Right lobe of liver (tissue), 6 donors: ENCODE measurements around the gene DYRK2. TPM values are rescaled to one million over a fixed set of nuclear protein-coding genes. Genes with fewer than 3 reads are reported as not detected.
A peak's percentile ranks its signal among the peaks of the same experiment; 100 is the strongest.

Experiments
- ATAC-seq, 4 donors: fragments of 200-7000 bp; cut with Tn5 transposase; one replicate each; pipeline ENCODE4 v1.9.1; 2020; ENCODE audit warnings: mild to moderate bottlenecking in 4 of 4, moderate library complexity in 4 of 4
- DNase-seq, 3 donors: peaks; one replicate each; pipeline ENCODE4 v3.0.0-alpha.2; 2020
- H3K27ac ChIP-seq, 3 donors: fragments of 200-600 bp; one replicate each; pipeline ENCODE4 v1.8.0; 2022
- H3K27me3 ChIP-seq, 2 donors: fragments of 200-600 bp; one replicate each; pipeline ENCODE4 v1.8.0; 2022
- H3K36me3 ChIP-seq, 4 donors: fragments of 200-600 bp; sonication (generic) in 1 of 4; one replicate each; pipeline versions ENCODE4 v1.5.1 to v1.8.0; 2017 to 2022; ENCODE audit warnings: control low read depth in 1 of 4
- H3K4me1 ChIP-seq, 4 donors: fragments of 200-600 bp; sonication (generic) in 1 of 4; one replicate each; pipeline versions ENCODE4 v1.5.1 to v1.8.0; 2017 to 2022; ENCODE audit warnings: control low read depth in 1 of 4
- H3K4me3 ChIP-seq, 3 donors: fragments of 200-600 bp; one replicate each; pipeline ENCODE4 v1.8.0; 2022
- H3K9me3 ChIP-seq, 4 donors: fragments of 200-600 bp; sonication (generic) in 1 of 4; one replicate each; pipeline versions ENCODE4 v1.5.1 to v1.8.0; 2017 to 2022; ENCODE audit warnings: control low read depth in 1 of 4
- POLR2A ChIP-seq: fragments of 450-650 bp; IDR thresholded peaks from one replicate; pipeline ENCODE4 v1.6.1; 2017; ENCODE audit warnings: antibody characterized with exemption, mild to moderate bottlenecking
- WGBS: methylation state at CpG from one replicate; pipeline ENCODE4 v1.1.6; 2018; ENCODE audit warnings: low coverage, low lambda C conversion rate; ENCODE audit not compliant: insufficient coverage; ENCODE audit errors: missing lambda C conversion rate; 5-methylcytosine and 5-hydroxymethylcytosine counted together
- intact Hi-C, 2 donors: fragments of 100-400 bp; cut with DNase I; formaldehyde crosslinking; loops; one replicate each; pipeline versions ENCODE4 v1.11.2 to v1.14.1; 2022
- total RNA-seq, 6 experiments: library from RNA; depleted of rRNA in 2 of 6; stranded (reverse); fragments of >200 nt in 2 of 6; fragmentation: NEBNext Ultra II Directional in 3 of 6; extraction: Animal tissue kit (Norgen Biotek cat#: 25700) in 3 of 6; gene quantifications; one replicate each; pipeline versions ENCODE4 v1.1.0 to v1.2.4, GENCODE V29; 2016 to 2023
- TF ChIP-seq, protein P1 (sequence below), 4 donors: fragments of 200-600 bp in 3 of 4; fragments of 450-650 bp in 1 of 4; IDR thresholded peaks; one replicate each; pipeline versions ENCODE4 v1.5.1 to v1.8.0; 2016 to 2022; ENCODE audit warnings: antibody characterized with exemption in 4 of 4, mild to moderate bottlenecking in 2 of 4
- donor health status: DM: no; HTN: yes; CAD: no.
- donor health status: DM: no; HTN: no; CAD: no.
- donor health status: DM: no; HTN: no; CAD: no.
- donor health status: DM: no; HTN: yes; CAD: no.
- donor health status: DM: no; HTN: yes; CAD: no.

DYRK2 gene
- total RNA-seq, 6 experiments from 2014 or later = 6.5 to 12.5 (median 6.9) TPM

DNA sequence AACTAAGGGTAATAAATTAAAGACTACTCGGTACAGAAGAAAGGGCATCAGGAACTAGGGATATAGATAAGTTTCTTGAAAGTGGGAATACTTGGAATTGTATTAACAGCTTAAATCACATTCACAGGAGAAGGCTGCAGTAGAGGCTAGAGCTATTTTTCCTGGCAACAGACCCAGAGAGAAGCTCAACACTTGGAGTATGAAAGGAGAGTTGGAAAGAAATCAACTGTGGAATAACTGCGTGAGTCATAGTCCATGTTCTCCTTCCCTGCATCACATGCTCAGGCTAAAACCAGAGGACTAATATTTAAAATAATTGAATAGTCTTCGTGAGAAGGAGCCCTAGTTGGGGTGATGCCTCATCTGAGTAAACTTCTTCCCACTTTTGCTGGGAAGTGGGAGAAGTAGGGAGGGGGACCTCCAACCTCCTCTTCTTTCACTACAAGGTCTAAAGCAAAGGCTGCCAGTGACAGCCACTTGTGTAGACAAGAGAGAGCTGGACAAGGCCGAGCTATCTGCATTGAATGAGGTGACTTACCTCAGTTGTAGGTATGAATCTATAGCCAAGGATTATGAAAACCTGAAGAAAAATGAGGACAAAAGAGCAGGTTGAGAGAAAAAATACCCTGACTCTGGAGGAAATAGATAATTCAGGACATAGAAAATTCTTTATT is 32.7 kb downstream of the DYRK2 start:
- Histone ChIP-seq H3K27ac (no peak overlapping the region), H3K4me1 (no peaks in the 10 kb centered on the region), H3K27me3 (no peaks in the 10 kb centered on the region), H3K4me3 (no peak overlapping the region), H3K9me3 (no peaks in the 10 kb centered on the region), H3K36me3 (no peaks in the 10 kb centered on the region)
- WGBS = 69% methylated on average over 4 of the region's 4 CpGs
- TF ChIP-seq, protein P1, sequence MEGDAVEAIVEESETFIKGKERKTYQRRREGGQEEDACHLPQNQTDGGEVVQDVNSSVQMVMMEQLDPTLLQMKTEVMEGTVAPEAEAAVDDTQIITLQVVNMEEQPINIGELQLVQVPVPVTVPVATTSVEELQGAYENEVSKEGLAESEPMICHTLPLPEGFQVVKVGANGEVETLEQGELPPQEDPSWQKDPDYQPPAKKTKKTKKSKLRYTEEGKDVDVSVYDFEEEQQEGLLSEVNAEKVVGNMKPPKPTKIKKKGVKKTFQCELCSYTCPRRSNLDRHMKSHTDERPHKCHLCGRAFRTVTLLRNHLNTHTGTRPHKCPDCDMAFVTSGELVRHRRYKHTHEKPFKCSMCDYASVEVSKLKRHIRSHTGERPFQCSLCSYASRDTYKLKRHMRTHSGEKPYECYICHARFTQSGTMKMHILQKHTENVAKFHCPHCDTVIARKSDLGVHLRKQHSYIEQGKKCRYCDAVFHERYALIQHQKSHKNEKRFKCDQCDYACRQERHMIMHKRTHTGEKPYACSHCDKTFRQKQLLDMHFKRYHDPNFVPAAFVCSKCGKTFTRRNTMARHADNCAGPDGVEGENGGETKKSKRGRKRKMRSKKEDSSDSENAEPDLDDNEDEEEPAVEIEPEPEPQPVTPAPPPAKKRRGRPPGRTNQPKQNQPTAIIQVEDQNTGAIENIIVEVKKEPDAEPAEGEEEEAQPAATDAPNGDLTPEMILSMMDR (IDR thresholded peaks at IDR 0.05) = no peak
- DNase-seq = no peak
- peak in 2 of 4 donors; percentile 19 to 52 for ATAC-seq
- intact Hi-C loops = no loop called here

DNA sequence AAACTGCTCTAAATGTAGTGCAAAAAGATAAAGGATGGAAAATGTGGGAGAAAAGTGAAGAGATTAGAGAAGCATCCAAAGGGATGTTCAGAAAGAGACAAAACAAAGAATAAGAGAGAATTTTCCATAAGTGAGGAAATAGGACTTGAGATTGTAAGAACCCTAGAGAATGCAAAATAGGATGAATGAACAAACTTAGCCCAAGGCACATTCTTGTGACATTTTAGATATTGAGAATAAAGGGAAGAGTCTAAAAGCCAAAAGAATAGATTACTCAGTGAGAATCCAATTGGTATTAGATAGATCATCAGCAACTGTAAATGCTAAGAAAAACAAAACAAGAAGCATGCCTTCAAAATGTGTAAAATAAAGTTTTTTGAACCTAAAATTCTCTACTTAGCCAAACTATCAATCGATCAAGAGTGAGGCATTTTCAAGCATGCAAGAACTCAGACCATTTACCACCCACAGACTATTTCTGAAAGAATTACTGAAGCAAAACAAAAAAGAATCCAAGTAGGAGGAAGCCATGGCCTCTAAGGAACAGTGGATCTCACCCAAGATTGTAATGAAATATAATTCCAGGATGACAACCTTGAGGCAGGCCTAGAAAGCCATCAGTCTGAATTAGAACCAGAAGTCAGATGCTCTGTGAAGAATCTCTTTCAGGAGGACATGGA is 33.5 kb downstream of the DYRK2 start:
- Histone ChIP-seq H3K4me3 (no peak overlapping the region), H3K27ac (no peak overlapping the region), H3K9me3 (no peaks in the 10 kb centered on the region), H3K27me3 (no peaks in the 10 kb centered on the region), H3K36me3 (no peaks in the 10 kb centered on the region), H3K4me1 (no peaks in the 10 kb centered on the region)
- 88% methylated on average over 1 of the region's 1 CpG for WGBS
- DNase-seq = no peak
- no peak for TF ChIP-seq POLR2A
- TF ChIP-seq, protein P1 (IDR thresholded peaks at IDR 0.05) = no peak
- intact Hi-C loops = no loop called here
- ATAC-seq = no peak

DNA sequence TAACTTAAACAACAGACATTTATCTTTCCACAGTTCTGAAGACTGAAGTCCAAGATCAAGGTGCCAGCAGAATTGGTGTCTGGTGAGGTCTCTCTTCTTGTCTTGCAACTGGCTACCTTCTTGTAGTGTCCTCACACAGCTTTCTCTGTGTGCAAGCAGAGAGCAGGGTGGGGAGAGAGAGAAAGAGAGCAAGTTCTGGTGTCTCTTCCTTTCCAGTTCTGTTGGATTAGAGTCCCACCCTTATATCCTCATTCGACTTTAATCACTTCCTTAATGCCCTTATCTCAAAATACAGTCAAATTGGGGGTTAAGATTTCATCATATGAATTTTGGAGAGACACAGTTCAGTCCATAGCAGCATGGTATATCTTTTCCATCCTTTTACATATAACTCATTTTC is 40.8 kb downstream of the DYRK2 start:
- Histone ChIP-seq H3K36me3 (no peaks in the 10 kb centered on the region), H3K4me1 (no peaks in the 10 kb centered on the region), H3K27ac (no peak overlapping the region), H3K27me3 (no peaks in the 10 kb centered on the region), H3K9me3 (no peaks in the 10 kb centered on the region), H3K4me3 (no peak overlapping the region)
- intact Hi-C loops = no loop called here
- 6% methylated on average over 1 of the region's 1 CpG for WGBS
- no peak for ATAC-seq
- DNase-seq = no peak
- TF ChIP-seq, protein P1 (IDR thresholded peaks at IDR 0.05) = no peak
- no peak for TF ChIP-seq POLR2A

DNA sequence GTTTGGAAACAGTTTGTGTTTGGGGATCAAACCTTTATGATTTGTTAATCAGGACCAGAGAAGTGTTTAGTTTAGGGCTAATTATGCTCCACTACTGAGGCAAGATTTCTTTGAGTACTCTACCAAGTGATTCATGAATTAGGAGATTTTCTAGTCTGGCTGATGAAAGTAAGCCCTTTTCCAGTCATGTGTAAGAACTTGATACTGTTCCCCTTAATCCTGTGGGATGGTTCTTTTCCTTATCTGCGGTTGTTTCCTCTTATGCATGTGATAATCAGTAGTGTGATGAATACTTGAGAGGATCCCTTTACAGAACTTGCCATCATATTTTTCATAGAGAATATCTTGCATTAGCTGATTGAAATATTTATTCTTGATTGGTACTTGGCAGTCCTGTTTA is 42.1 kb downstream of the DYRK2 start:
- H3K27ac ChIP-seq = no peak overlapping the region
- no peaks in the 10 kb centered on the region for H3K27me3 ChIP-seq
- no peak overlapping the region for H3K4me3 ChIP-seq
- intact Hi-C loops = no loop called here
- no peaks in the 10 kb centered on the region for H3K36me3 ChIP-seq
- no peak for TF ChIP-seq POLR2A
- TF ChIP-seq, protein P1 (IDR thresholded peaks at IDR 0.05) = no peak
- ATAC-seq (no peak), DNase-seq (no peak)
- H3K9me3 ChIP-seq = no peaks in the 10 kb centered on the region
- 86% methylated on average over 1 of the region's 1 CpG for WGBS
- H3K4me1 ChIP-seq = no peaks in the 10 kb centered on the region
